ENCODE measurements around the gene FLCN. TPM values are rescaled to one million over a fixed set of nuclear protein-coding genes. Genes with fewer than 3 reads are reported as not detected.

Gene FLCN
- total and polyA plus RNA-seq, 12 donors, result 16.0 to 78.2 (median 35.8) TPM

GRCh38 chr17:17221329-17221728 is 15.6 kb downstream of the FLCN start:
- Histone ChIP-seq H3K4me1 (no peaks in the 10 kb centered on the region), H3K4me3 (no peak overlapping the region), H3K9me3 (no peaks in the 10 kb centered on the region), H3K36me3 (peaks cover 0 to 100% (median 91%) of the 10 kb centered on the region in 9 donors), H3K27ac (no peak overlapping the region), H3K27me3 (no peaks in the 10 kb centered on the region)
- intact Hi-C loops (cut with DNase I), result loop anchor here in 1 of 10 donors (5.0 kb wide), 1 partner anchor 909 kb away; no protein-coding TSS in a partner anchor
- DNase-seq, result no peak
- WGBS, 2 donors, result 94 to 95% methylated on average over 22 of the region's 22 CpGs
- ATAC-seq, result no peak
- TF ChIP-seq CTCF (IDR thresholded peaks at IDR 0.05), result no peak

GRCh38 chr17:17220529-17220928 is 16.4 kb downstream of the FLCN start:
- Histone ChIP-seq H3K9me3 (no peaks in the 10 kb centered on the region), H3K27ac (no peak overlapping the region), H3K4me3 (no peak overlapping the region), H3K4me1 (no peaks in the 10 kb centered on the region), H3K36me3 (peaks cover 0 to 100% (median 90%) of the 10 kb centered on the region in 9 donors), H3K27me3 (no peaks in the 10 kb centered on the region)
- ATAC-seq (no peak), DNase-seq (no peak)
- WGBS, 2 donors, result 92 to 98% methylated on average over 8 of the region's 8 CpGs
- TF ChIP-seq CTCF (IDR thresholded peaks at IDR 0.05), result no peak
- intact Hi-C loops (cut with DNase I), result loop anchor here in 1 of 10 donors (5.0 kb wide), 1 partner anchor 908 kb away; no protein-coding TSS in a partner anchor

GRCh38 chr17:17217995-17218394 is 19.0 kb downstream of the FLCN start:
- Histone ChIP-seq H3K36me3 (peaks cover 6 to 100% (median 87%) of the 10 kb centered on the region in 9 donors), H3K9me3 (no peaks in the 10 kb centered on the region), H3K27me3 (no peaks in the 10 kb centered on the region), H3K4me1 (peaks cover 0 to 5% (median 0%) of the 10 kb centered on the region in 9 donors), H3K27ac (no peak overlapping the region), H3K4me3 (no peak overlapping the region)
- DNase-seq (no peak), ATAC-seq (no peak)
- WGBS, 2 donors, result 88 to 97% methylated on average over 3 of the region's 3 CpGs
- intact Hi-C loops (cut with DNase I), result no loop called here
- TF ChIP-seq CTCF (IDR thresholded peaks at IDR 0.05), result no peak

GRCh38 chr17:17216776-17217175 is 20.2 kb downstream of the FLCN start:
- 82 to 83% methylated on average over 16 of the region's 16 CpGs for WGBS, 2 donors
- H3K36me3 ChIP-seq, result peaks cover 6 to 100% (median 79%) of the 10 kb centered on the region in 9 donors

More at GRCh38 chr17:17216776-17217175, 20.2 kb downstream of the FLCN start:
- Histone ChIP-seq H3K27me3 (no peaks in the 10 kb centered on the region), H3K4me3 (no peak overlapping the region), H3K4me1 (peaks cover 0 to 5% (median 0%) of the 10 kb centered on the region in 9 donors), H3K27ac (no peak overlapping the region), H3K9me3 (no peaks in the 10 kb centered on the region)
- no peak for TF ChIP-seq CTCF (IDR thresholded peaks at IDR 0.05)
- DNase-seq, result no peak
- intact Hi-C loops (cut with DNase I), result no loop called here
- no peak for ATAC-seq

All from heart right ventricle (tissue), 16 donors.